Esophagus squamous epithelium (tissue), 5 donors: ENCODE data around the gene MSH3. TPM values are rescaled to one million over a fixed set of nuclear protein-coding genes. Genes with fewer than 3 reads are reported as not detected.

Source experiments
- DNase-seq: peaks from one replicate; lab custom pipeline; 2025; lab: John Stamatoyannopoulos, UW
- H3K27ac ChIP-seq, 4 donors: fragments of 200-600 bp; sonication (generic); one replicate each; pipeline ENCODE4 v1.5.1; 2016 to 2019; ENCODE audit warnings: mild to moderate bottlenecking in 1 of 4
- H3K27me3 ChIP-seq, 4 donors: fragments of 200-600 bp; sonication (generic); 1 replicate in 3 of 4; 2 replicates in 1 of 4; pipeline versions ENCODE4 v1.5.1 to v1.6.0; 2017 to 2021; ENCODE audit warnings: antibody characterized with exemption in 1 of 4
- H3K36me3 ChIP-seq, 3 donors: fragments of 200-600 bp; sonication (generic); one replicate each; pipeline ENCODE4 v1.5.1; 2016 to 2019
- H3K4me1 ChIP-seq, 3 donors: fragments of 200-600 bp; sonication (generic); one replicate each; pipeline ENCODE4 v1.5.1; 2017 to 2019
- H3K4me3 ChIP-seq, 4 donors: fragments of 200-600 bp; sonication (generic); 1 replicate in 3 of 4; 2 replicates in 1 of 4; pipeline ENCODE4 v1.5.1; 2016 to 2019; ENCODE audit warnings: mild to moderate bottlenecking in 2 of 4, moderate library complexity in 1 of 4
- H3K9me3 ChIP-seq, 3 donors: fragments of 200-600 bp; sonication (generic); one replicate each; pipeline ENCODE4 v1.5.1; 2016 to 2019
- POLR2A ChIP-seq, 4 donors: fragments of 450-650 bp; IDR thresholded peaks; one replicate each; pipeline ENCODE4 v1.6.1; 2017; ENCODE audit warnings: antibody characterized with exemption in 4 of 4, mild to moderate bottlenecking in 4 of 4, moderate library complexity in 3 of 4
- WGBS, 2 donors: methylation state at CpG; one replicate each; pipeline ENCODE4 v1.1.5; 2018; 5-methylcytosine and 5-hydroxymethylcytosine counted together
- intact Hi-C: fragments of 100-400 bp; cut with DNase I; formaldehyde crosslinking; loops from one replicate; pipeline ENCODE4 v1.15.0; 2022
- total RNA-seq, 4 donors: library from RNA; depleted of rRNA; stranded (reverse); fragments of >200 nt; gene quantifications; one replicate each; pipeline ENCODE4 v1.1.0, GENCODE V29; 2016
- TF ChIP-seq, protein P1 (sequence below), 6 experiments: fragments of 450-650 bp in 4 of 6; fragments of 200-600 bp in 2 of 6; sonication (generic) in 2 of 6; IDR thresholded peaks; one replicate each; pipeline ENCODE4 v1.5.1; 2016 to 2019; ENCODE audit warnings: antibody characterized with exemption in 6 of 6, mild to moderate bottlenecking in 4 of 6, moderate library complexity in 4 of 6
- donor health status: DM: yes; HTN: yes; CAD: no.

The MSH3 gene
- total RNA-seq, 4 donors from 2014 or later, result 6.6 to 12.5 (median 11.6) TPM

DNA sequence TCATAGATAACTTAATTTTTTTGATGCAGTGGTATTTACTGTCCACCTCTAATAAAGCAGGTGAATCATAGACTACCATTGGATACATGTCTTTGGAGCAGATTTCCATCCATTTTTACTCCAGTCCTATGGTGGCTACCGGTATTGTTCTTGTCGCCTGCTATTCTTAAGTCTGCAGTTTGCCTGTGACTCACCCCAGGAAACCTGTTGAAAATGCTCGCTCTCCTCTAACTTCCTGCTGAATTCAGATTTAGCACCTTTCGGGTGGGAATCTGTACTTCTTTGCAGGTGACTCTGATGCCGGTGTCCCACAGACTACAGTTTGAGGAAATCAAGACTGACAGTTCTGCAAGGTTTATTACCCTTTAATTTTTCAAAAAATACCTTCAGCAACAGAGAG lies 59.2 kb downstream of the MSH3 start:
- intact Hi-C loops, result no loop called here
- H3K27ac ChIP-seq, result no peak overlapping the region
- no peaks in the 10 kb centered on the region for H3K27me3 ChIP-seq
- H3K9me3 ChIP-seq, result no peaks in the 10 kb centered on the region
- TF ChIP-seq, protein P1, sequence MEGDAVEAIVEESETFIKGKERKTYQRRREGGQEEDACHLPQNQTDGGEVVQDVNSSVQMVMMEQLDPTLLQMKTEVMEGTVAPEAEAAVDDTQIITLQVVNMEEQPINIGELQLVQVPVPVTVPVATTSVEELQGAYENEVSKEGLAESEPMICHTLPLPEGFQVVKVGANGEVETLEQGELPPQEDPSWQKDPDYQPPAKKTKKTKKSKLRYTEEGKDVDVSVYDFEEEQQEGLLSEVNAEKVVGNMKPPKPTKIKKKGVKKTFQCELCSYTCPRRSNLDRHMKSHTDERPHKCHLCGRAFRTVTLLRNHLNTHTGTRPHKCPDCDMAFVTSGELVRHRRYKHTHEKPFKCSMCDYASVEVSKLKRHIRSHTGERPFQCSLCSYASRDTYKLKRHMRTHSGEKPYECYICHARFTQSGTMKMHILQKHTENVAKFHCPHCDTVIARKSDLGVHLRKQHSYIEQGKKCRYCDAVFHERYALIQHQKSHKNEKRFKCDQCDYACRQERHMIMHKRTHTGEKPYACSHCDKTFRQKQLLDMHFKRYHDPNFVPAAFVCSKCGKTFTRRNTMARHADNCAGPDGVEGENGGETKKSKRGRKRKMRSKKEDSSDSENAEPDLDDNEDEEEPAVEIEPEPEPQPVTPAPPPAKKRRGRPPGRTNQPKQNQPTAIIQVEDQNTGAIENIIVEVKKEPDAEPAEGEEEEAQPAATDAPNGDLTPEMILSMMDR (IDR thresholded peaks at IDR 0.05), result no peak
- TF ChIP-seq POLR2A (IDR thresholded peaks at IDR 0.05), result no peak
- WGBS, 2 donors, result 70 to 85% methylated on average over 3 to 5 of the region's 5 CpGs
- no peaks in the 10 kb centered on the region for H3K4me1 ChIP-seq
- DNase-seq, result no peak
- H3K36me3 ChIP-seq, result peaks cover 0 to 43% (median 4%) of the 10 kb centered on the region in 3 donors
- no peak overlapping the region for H3K4me3 ChIP-seq

DNA sequence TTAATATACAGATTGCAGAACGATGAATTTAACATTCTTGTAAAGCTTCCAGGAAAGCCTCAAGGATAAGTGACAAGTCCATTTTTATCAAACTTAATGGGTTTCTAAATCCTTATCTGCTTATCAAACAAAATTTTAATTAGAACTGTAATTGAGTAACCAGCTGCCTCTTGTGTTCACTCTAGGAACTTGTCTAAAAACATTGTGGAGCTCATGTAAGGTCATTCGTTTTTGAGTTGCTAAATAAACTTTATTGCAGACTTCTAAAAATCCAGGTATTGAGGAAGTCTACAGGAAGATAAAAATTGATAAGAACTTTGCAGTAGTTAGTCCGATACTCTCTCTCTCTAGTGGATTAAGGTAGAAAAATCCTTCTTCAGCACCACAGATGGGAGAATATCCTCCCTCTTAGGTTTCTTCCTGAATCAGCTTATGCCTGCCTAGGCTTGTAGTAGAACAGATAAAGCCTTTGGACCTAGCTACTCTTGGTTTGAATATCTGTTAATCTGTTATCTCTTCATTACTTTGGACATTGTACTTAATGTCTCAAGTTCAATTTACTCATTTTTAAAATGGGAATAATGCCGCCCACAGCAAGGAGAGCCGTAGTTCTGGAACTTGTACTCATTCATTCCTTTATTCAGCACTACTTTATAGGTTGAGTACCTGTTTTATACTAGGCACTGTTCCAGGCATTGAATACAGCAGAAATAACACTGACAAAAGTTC lies 60.3 kb downstream of the MSH3 start:
- Histone ChIP-seq H3K4me3 (no peak overlapping the region), H3K36me3 (peaks cover 0 to 43% (median 10%) of the 10 kb centered on the region in 3 donors), H3K4me1 (no peaks in the 10 kb centered on the region), H3K9me3 (no peaks in the 10 kb centered on the region), H3K27ac (no peak overlapping the region), H3K27me3 (no peaks in the 10 kb centered on the region)
- 89 to 95% methylated on average over 5 of the region's 5 CpGs for whole genome bisulfite sequencing, 2 donors
- TF ChIP-seq, protein P1 (IDR thresholded peaks at IDR 0.05), result no peak
- no peak for TF ChIP-seq POLR2A (IDR thresholded peaks at IDR 0.05)
- DNase-seq, result no peak
- intact Hi-C loops, result no loop called here

DNA sequence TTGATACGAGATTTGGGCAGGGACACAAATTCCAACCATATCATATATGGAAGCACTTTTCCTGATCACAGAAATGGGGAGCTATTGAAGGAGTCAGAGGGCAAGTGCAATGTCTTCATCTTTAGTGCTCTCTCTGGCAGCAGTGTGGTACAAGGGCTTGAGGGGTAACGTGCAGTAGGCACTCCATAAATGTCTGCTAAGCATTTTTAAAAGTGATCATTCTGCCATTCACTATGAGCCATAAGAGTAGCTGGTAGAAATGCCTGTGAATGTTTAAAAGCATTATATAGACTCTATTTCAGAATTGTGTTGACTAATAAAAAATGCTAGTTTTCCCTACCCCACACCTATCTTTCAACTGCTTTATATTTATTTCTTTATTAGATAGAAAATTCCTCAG lies 61.4 kb downstream of the MSH3 start:
- DNase-seq, result no peak

DNA sequence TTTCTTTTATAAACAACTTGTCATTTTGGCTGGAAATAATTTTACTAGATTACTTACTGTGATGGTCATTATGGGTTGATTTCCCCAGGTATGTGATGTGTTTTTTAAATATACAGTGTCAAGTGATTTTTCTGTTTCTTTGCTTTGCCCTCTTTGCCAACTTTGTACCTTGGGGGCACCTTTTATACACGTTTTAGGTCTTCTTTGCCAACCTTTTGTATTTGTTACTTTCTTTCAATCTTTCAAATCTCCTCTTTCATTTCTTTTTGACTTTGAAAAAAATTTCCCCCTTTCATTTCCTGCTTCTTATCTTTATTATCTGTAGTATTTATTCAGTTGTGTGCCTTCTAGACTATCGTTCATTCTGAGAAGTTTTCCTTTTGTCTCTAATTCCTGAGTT lies 65.7 kb downstream of the MSH3 start:
- Histone ChIP-seq H3K4me3 (no peak overlapping the region), H3K27me3 (no peaks in the 10 kb centered on the region), H3K36me3 (peaks cover 0 to 48% (median 10%) of the 10 kb centered on the region in 3 donors), H3K4me1 (no peaks in the 10 kb centered on the region), H3K9me3 (no peaks in the 10 kb centered on the region), H3K27ac (no peak overlapping the region)
- 60 to 66% methylated on average over 2 of the region's 2 CpGs for WGBS, 2 donors
- intact Hi-C loops, result no loop called here
- no peak for DNase-seq
- TF ChIP-seq POLR2A (IDR thresholded peaks at IDR 0.05), result no peak
- TF ChIP-seq, protein P1 (IDR thresholded peaks at IDR 0.05), result no peak

More for the DNA sequence above, 61.4 kb downstream of the MSH3 start:
- H3K27ac ChIP-seq, result no peak overlapping the region
- whole genome bisulfite sequencing, 2 donors, result 83 to 94% methylated on average over 2 of the region's 2 CpGs
- H3K4me3 ChIP-seq, result no peak overlapping the region
- intact Hi-C loops, result no loop called here
- H3K36me3 ChIP-seq, result peaks cover 0 to 41% (median 10%) of the 10 kb centered on the region in 3 donors
- no peaks in the 10 kb centered on the region for H3K9me3 ChIP-seq
- no peaks in the 10 kb centered on the region for H3K4me1 ChIP-seq
- TF ChIP-seq, protein P1 (IDR thresholded peaks at IDR 0.05), result no peak
- no peak for TF ChIP-seq POLR2A (IDR thresholded peaks at IDR 0.05)
- no peaks in the 10 kb centered on the region for H3K27me3 ChIP-seq

DNA sequence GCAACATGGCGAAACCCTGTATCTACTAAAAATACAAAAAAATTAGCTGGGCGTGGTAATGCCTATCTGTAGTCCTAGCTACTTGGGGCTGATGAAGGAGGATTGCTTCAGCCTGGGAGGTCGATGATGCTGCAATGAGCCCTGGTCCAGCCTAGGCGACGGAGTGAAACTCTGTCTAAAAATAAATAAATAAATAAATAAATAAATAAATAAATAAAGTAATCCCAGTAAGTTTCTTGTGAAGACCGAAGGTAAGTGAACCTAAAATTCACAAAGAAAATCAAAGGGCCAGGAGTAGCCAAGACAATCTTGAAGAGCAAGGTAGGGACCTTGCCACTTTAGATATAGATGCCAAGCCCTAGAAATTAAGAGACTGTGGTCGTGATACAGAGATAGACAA lies 68.5 kb downstream of the MSH3 start:
- Histone ChIP-seq H3K4me3 (no peak overlapping the region), H3K9me3 (no peaks in the 10 kb centered on the region), H3K27ac (no peak overlapping the region), H3K27me3 (no peaks in the 10 kb centered on the region), H3K4me1 (no peaks in the 10 kb centered on the region), H3K36me3 (peaks cover 0 to 70% (median 6%) of the 10 kb centered on the region in 3 donors)
- DNase-seq, result no peak
- WGBS, 2 donors, result 93 to 96% methylated on average over 5 to 7 of the region's 7 CpGs
- intact Hi-C loops, result no loop called here
- no peak for TF ChIP-seq POLR2A (IDR thresholded peaks at IDR 0.05)
- TF ChIP-seq, protein P1 (IDR thresholded peaks at IDR 0.05), result no peak
